OCI-LY7 (cell line): Measurements from ENCODE around the gene CD109. TPM values are rescaled to one million over a fixed set of nuclear protein-coding genes. Genes with fewer than 3 reads are reported as not detected.

ENCODE experiments used
- BruUV-seq: library from RNA; stranded (reverse); fragments of 400-500 nt; replicated peaks from 2 replicates; lab custom pipeline; 2021; lab: Mats Ljungman, UMichigan
- CTCF ChIA-PET: fragments of 300-600 bp; sonication (Branson Sonifier 250); formaldehyde crosslinking; loops from one replicate; lab custom pipeline; 2022; ENCODE audit warnings: antibody characterized with exemption; ENCODE audit not compliant: unreplicated experiment; lab: Charles Lee
- POLR2A ChIA-PET: fragments of 300-600 bp; sonication (Branson Sonifier 250); formaldehyde crosslinking; loops from one replicate; lab custom pipeline; 2022; ENCODE audit warnings: antibody characterized with exemption; lab: Charles Lee
- DNase-seq: peaks from one replicate; pipeline ENCODE4 v3.0.0-alpha.2; 2015; ENCODE audit warnings: low spot score
- H2AFZ ChIP-seq: fragments of 200-600 bp; sonication (generic), shearing (Covaris generic); 2 replicates; pipeline ENCODE4 v1.6.1; 2014; ENCODE audit warnings: mild to moderate bottlenecking, antibody characterized with exemption, low read length, moderate library complexity
- H3K27ac ChIP-seq: fragments of 200-600 bp; sonication (generic); 2 replicates; pipeline ENCODE4 v1.5.1; 2014; ENCODE audit warnings: mixed run types, low read depth, mild to moderate bottlenecking, moderate library complexity, low read length, inconsistent platforms; ENCODE audit not compliant: poor library complexity, severe bottlenecking
- H3K36me3 ChIP-seq: fragments of 200-600 bp; sonication (generic); 2 replicates; pipeline ENCODE4 v1.6.1; 2014; ENCODE audit warnings: mild to moderate bottlenecking, antibody characterized with exemption, low read length, moderate library complexity, mixed read lengths; ENCODE audit not compliant: insufficient read depth
- H3K4me1 ChIP-seq: fragments of 200-600 bp; sonication (generic); 2 replicates; pipeline ENCODE4 v1.5.1; 2014; ENCODE audit warnings: mild to moderate bottlenecking, low read length; ENCODE audit not compliant: insufficient read depth, poor library complexity, severe bottlenecking
- H3K4me2 ChIP-seq: fragments of 200-600 bp; sonication (generic); 2 replicates; pipeline ENCODE4 v1.6.1; 2014; ENCODE audit warnings: mild to moderate bottlenecking, low read length
- H3K4me3 ChIP-seq: fragments of 200-600 bp; sonication (generic); 2 replicates; pipeline ENCODE4 v1.5.1; 2014; ENCODE audit warnings: mild to moderate bottlenecking, low read depth, low read length; ENCODE audit not compliant: poor library complexity, severe bottlenecking
- H3K79me2 ChIP-seq: fragments of 200-600 bp; sonication (generic); 2 replicates; pipeline ENCODE4 v1.6.1; 2016; ENCODE audit warnings: low read depth, mild to moderate bottlenecking, low read length, moderate library complexity, mixed read lengths; ENCODE audit not compliant: insufficient read depth
- H3K9me2 ChIP-seq: fragments of 200-600 bp; sonication (generic); 2 replicates; pipeline ENCODE4 v1.6.1; 2016; ENCODE audit warnings: mild to moderate bottlenecking, low read length, mixed read lengths; ENCODE audit not compliant: insufficient read depth
- H3K9me3 ChIP-seq: fragments of 200-600 bp; sonication (generic); 2 replicates; pipeline ENCODE4 v1.6.1; 2014; ENCODE audit warnings: mild to moderate bottlenecking, mixed run types, low read length, mixed read lengths
- H4K20me1 ChIP-seq: fragments of 200-600 bp; sonication (generic); 2 replicates; pipeline ENCODE4 v1.6.1; 2014; ENCODE audit warnings: mild to moderate bottlenecking, antibody characterized with exemption, low read length, moderate library complexity, mixed read lengths; ENCODE audit not compliant: insufficient read depth
- EZH2phosphoT487 ChIP-seq: fragments of 200-600 bp; sonication (generic); IDR thresholded peaks from 2 replicates; pipeline ENCODE4 v1.6.1; 2018; ENCODE audit warnings: low read depth, borderline replicate concordance, mild to moderate bottlenecking, mixed run types, antibody characterized with exemption, low read length, moderate library complexity, mixed read lengths
- intact Hi-C: fragments of 100-400 bp; cut with micrococcal nuclease; formaldehyde crosslinking; loops from one replicate; pipeline ENCODE4 v1.10.0; 2022; ENCODE audit not compliant: unreplicated experiment
- total RNA-seq, 2 experiments: library from RNA; depleted of rRNA in 1 of 2; stranded (reverse); fragments of >200 nt in 1 of 2; shearing (Covaris generic) in 1 of 2; gene quantifications; 2 replicates each; pipeline ENCODE4 v1.2.3, GENCODE V29; 2014 to 2022
- TF ChIP-seq, protein P1 (sequence below): fragments of 200-600 bp; sonication (generic); conservative IDR thresholded peaks from 2 replicates; pipeline ENCODE4 v1.5.1; 2014; ENCODE audit warnings: mild to moderate bottlenecking, antibody characterized with exemption, low read length, moderate library complexity, mixed read lengths

The CD109 gene
- total RNA-seq, 2 experiments from 2014 or later: 0.08 TPM; not detected in 1

- Histone ChIP-seq H3K79me2 (no peaks in the 10 kb centered on the region), H2AFZ (no peak overlapping the region), H3K4me3 (no peak overlapping the region), H4K20me1 (no peaks in the 10 kb centered on the region), H3K4me1 (no peaks in the 10 kb centered on the region), H3K9me3 (no peaks in the 10 kb centered on the region), H3K27ac (no peak overlapping the region), H3K9me2 (no peaks in the 10 kb centered on the region), H3K36me3 (no peaks in the 10 kb centered on the region), H3K4me2 (no peak overlapping the region)
- no TSS peak for BruUV-seq
- ChIA-PET POLR2A (interaction anchor here (1.8 kb wide), 1 partner anchor 11 kb away, joined by 5 read pairs; no protein-coding TSS in a partner anchor), CTCF (no interaction called here)
- no peak for DNase-seq
- TF ChIP-seq, protein P1, sequence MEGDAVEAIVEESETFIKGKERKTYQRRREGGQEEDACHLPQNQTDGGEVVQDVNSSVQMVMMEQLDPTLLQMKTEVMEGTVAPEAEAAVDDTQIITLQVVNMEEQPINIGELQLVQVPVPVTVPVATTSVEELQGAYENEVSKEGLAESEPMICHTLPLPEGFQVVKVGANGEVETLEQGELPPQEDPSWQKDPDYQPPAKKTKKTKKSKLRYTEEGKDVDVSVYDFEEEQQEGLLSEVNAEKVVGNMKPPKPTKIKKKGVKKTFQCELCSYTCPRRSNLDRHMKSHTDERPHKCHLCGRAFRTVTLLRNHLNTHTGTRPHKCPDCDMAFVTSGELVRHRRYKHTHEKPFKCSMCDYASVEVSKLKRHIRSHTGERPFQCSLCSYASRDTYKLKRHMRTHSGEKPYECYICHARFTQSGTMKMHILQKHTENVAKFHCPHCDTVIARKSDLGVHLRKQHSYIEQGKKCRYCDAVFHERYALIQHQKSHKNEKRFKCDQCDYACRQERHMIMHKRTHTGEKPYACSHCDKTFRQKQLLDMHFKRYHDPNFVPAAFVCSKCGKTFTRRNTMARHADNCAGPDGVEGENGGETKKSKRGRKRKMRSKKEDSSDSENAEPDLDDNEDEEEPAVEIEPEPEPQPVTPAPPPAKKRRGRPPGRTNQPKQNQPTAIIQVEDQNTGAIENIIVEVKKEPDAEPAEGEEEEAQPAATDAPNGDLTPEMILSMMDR: no peak
- TF ChIP-seq EZH2phosphoT487: no peak
- intact Hi-C loops: no loop called here
Measured at GRCh38 chr6:73797861-73798260, 101.9 kb downstream of the CD109 start.

- no TSS peak for BruUV-seq
- POLR2A ChIA-PET: no interaction called here
- H3K9me2 ChIP-seq: no peaks in the 10 kb centered on the region
- no peak overlapping the region for H3K4me2 ChIP-seq
- H4K20me1 ChIP-seq: no peaks in the 10 kb centered on the region
- CTCF ChIA-PET: no interaction called here
- H3K36me3 ChIP-seq: no peaks in the 10 kb centered on the region
- intact Hi-C loops: no loop called here
- no peaks in the 10 kb centered on the region for H3K4me1 ChIP-seq
- TF ChIP-seq, protein P1: no peak
- TF ChIP-seq EZH2phosphoT487: no peak
- no peaks in the 10 kb centered on the region for H3K79me2 ChIP-seq
- H3K9me3 ChIP-seq: no peaks in the 10 kb centered on the region
- no peak for DNase-seq
- no peak overlapping the region for H3K27ac ChIP-seq
- no peak overlapping the region for H2AFZ ChIP-seq
- H3K4me3 ChIP-seq: no peak overlapping the region
Measured at GRCh38 chr6:73798592-73798991, 102.6 kb downstream of the CD109 start.

- Histone ChIP-seq H4K20me1 (no peaks in the 10 kb centered on the region), H3K4me3 (no peak overlapping the region), H3K4me1 (no peaks in the 10 kb centered on the region), H3K36me3 (no peaks in the 10 kb centered on the region), H3K27ac (no peak overlapping the region), H3K4me2 (no peak overlapping the region), H3K9me2 (no peaks in the 10 kb centered on the region), H3K9me3 (no peaks in the 10 kb centered on the region), H2AFZ (no peak overlapping the region), H3K79me2 (no peaks in the 10 kb centered on the region)
- TF ChIP-seq EZH2phosphoT487: no peak
- TF ChIP-seq, protein P1: no peak
- POLR2A ChIA-PET: interaction anchor here (0.6 kb wide), 1 partner anchor 1425 kb away, joined by 6 read pairs; no protein-coding TSS in a partner anchor
- intact Hi-C loops: no loop called here
- no peak for DNase-seq
- BruUV-seq: no TSS peak
- CTCF ChIA-PET: no interaction called here
Measured at GRCh38 chr6:73800997-73801396, 105.0 kb downstream of the CD109 start.
